Activated CD8-positive, alpha-beta memory T cell treated with anti-CD3 and anti-CD28 coated beads for 36 hours (primary cell): Measurements from ENCODE around the gene JAZF1. TPM values are rescaled to one million over a fixed set of nuclear protein-coding genes. Genes with fewer than 3 reads are reported as not detected.

Experiments used
- CTCF ChIA-PET: fragments of 350-600 bp; sonication (Branson Sonifier 250); formaldehyde crosslinking; loops from one replicate; lab custom pipeline; 2021; ENCODE audit warnings: antibody characterized with exemption; lab: Charles Lee
- POLR2A ChIA-PET: fragments of 350-600 bp; sonication (Branson Sonifier 250); formaldehyde crosslinking; loops from one replicate; lab custom pipeline; 2021; ENCODE audit warnings: antibody characterized with exemption; lab: Charles Lee
- total RNA-seq, 2 experiments: library from RNA; stranded (reverse); gene quantifications; one replicate each; pipeline ENCODE4 v1.2.3, GENCODE V29; 2021

JAZF1 gene
- total RNA-seq, 2 experiments from 2014 or later = 4.8 to 5.7 TPM

- ChIA-PET CTCF (interaction anchor here (0.6 to 2.0 kb wide), 8 partner anchors 9 to 725 kb away, joined by 3 to 8 read pairs (median 3); no protein-coding TSS in a partner anchor), POLR2A (no interaction called here)
These were observed 259.3 kb downstream of the JAZF1 start for GRCh38 chr7:27921081-27921836.

- POLR2A ChIA-PET = no interaction called here
- CTCF ChIA-PET = interaction anchor here (0.6 to 2.0 kb wide), 6 partner anchors 13 to 724 kb away, joined by 3 to 8 read pairs (median 4); no protein-coding TSS in a partner anchor
These were observed 260.2 kb downstream of the JAZF1 start for GRCh38 chr7:27920281-27920946.

GRCh38 chr7:27918503-27918902 is 262.1 kb downstream of the JAZF1 start:
- ChIA-PET POLR2A (no interaction called here), CTCF (interaction anchor here (1.3 kb wide), 1 partner anchor 101 kb away, joined by 3 read pairs; no protein-coding TSS in a partner anchor)

GRCh38 chr7:27917774-27918314 is 262.8 kb downstream of the JAZF1 start:
- POLR2A ChIA-PET = no interaction called here
- CTCF ChIA-PET = interaction anchor here (1.3 kb wide), 1 partner anchor 102 kb away, joined by 3 read pairs; no protein-coding TSS in a partner anchor

GRCh38 chr7:27917119-27917518 is 263.5 kb downstream of the JAZF1 start:
- POLR2A ChIA-PET = no interaction called here
- CTCF ChIA-PET = interaction anchor here (0.7 kb wide), 1 partner anchor 10 kb away, joined by 3 read pairs; no protein-coding TSS in a partner anchor

GRCh38 chr7:27916372-27916771 is 264.2 kb downstream of the JAZF1 start:
- CTCF ChIA-PET = no interaction called here
- POLR2A ChIA-PET = no interaction called here

- ChIA-PET CTCF (no interaction called here), POLR2A (no interaction called here)
These were observed 266.2 kb downstream of the JAZF1 start for GRCh38 chr7:27914409-27914808.

- ChIA-PET CTCF (interaction anchor here (0.6 kb wide), 1 partner anchor 9 kb away, joined by 3 read pairs; no protein-coding TSS in a partner anchor), POLR2A (no interaction called here)
These were observed 267.8 kb downstream of the JAZF1 start for GRCh38 chr7:27912751-27913150.

GRCh38 chr7:27911920-27912319 is 268.7 kb downstream of the JAZF1 start:
- ChIA-PET POLR2A (no interaction called here), CTCF (no interaction called here)

GRCh38 chr7:27910326-27910725 is 270.3 kb downstream of the JAZF1 start:
- ChIA-PET POLR2A (no interaction called here), CTCF (interaction anchor here (1.2 kb wide), 1 partner anchor 14 kb away, joined by 3 read pairs; no protein-coding TSS in a partner anchor)

- ChIA-PET POLR2A (no interaction called here), CTCF (no interaction called here)
These were observed 271.9 kb downstream of the JAZF1 start for GRCh38 chr7:27908534-27909165.

- CTCF ChIA-PET = no interaction called here
- POLR2A ChIA-PET = no interaction called here
These were observed 274.1 kb downstream of the JAZF1 start for GRCh38 chr7:27906385-27907091.

GRCh38 chr7:27905951-27906350 is 274.6 kb downstream of the JAZF1 start:
- POLR2A ChIA-PET = no interaction called here

GRCh38 chr7:27901028-27901760 is 279.4 kb downstream of the JAZF1 start:
- CTCF ChIA-PET = no interaction called here
- POLR2A ChIA-PET = no interaction called here

More at GRCh38 chr7:27905951-27906350, 274.6 kb downstream of the JAZF1 start:
- CTCF ChIA-PET = no interaction called here

GRCh38 chr7:27900006-27900405 is 280.6 kb downstream of the JAZF1 start:
- CTCF ChIA-PET = no interaction called here

GRCh38 chr7:27899601-27900000 is 281.0 kb downstream of the JAZF1 start:
- ChIA-PET CTCF (no interaction called here), POLR2A (no interaction called here)

More at GRCh38 chr7:27900006-27900405, 280.6 kb downstream of the JAZF1 start:
- POLR2A ChIA-PET = no interaction called here

- ChIA-PET POLR2A (no interaction called here), CTCF (no interaction called here)
These were observed 283.2 kb downstream of the JAZF1 start for GRCh38 chr7:27897441-27897847.

GRCh38 chr7:27897001-27897400 is 283.6 kb downstream of the JAZF1 start:
- POLR2A ChIA-PET = no interaction called here
- CTCF ChIA-PET = no interaction called here
